Pancreas (tissue), 10 donors: ENCODE results near the gene DSC2. TPM values are rescaled to one million over a fixed set of nuclear protein-coding genes. Genes with fewer than 3 reads are reported as not detected.
"Not testable (repeated sequence)": the region's sequence is repeated elsewhere in the genome, so short reads cannot be mapped to it uniquely, and the experiment has no call there.

Source experiments
- ATAC-seq, 4 donors: fragments of 200-7000 bp; cut with Tn5 transposase; one replicate each; pipeline versions ENCODE4 v1.8.0 to v1.9.1; 2020; ENCODE audit warnings: mild to moderate bottlenecking in 4 of 4, moderate library complexity in 4 of 4
- DNase-seq, 6 donors: peaks; one replicate each; pipeline ENCODE4 v3.0.0-alpha.2; 2020
- FAIRE-seq: peaks from 2 replicates; lab custom pipeline; 2012; peaks lifted over from hg19 to GRCh38; lab: Jason Lieb, UNC
- H3K27ac ChIP-seq, 4 donors: fragments of 200-600 bp; sonication (generic); 1 replicate in 3 of 4; 2 replicates in 1 of 4; pipeline versions ENCODE4 v1.5.0 to v1.8.0; 2020
- H3K27me3 ChIP-seq, 4 donors: fragments of 200-600 bp; one replicate each; pipeline ENCODE4 v1.8.0; 2021
- H3K36me3 ChIP-seq, 3 donors: fragments of 200-600 bp; sonication (generic) in 1 of 3; one replicate each; pipeline versions ENCODE4 v1.5.0 to v1.8.0; 2020 to 2021
- H3K4me1 ChIP-seq, 3 donors: fragments of 200-600 bp; one replicate each; pipeline ENCODE4 v1.8.0; 2021
- H3K4me3 ChIP-seq, 4 donors: fragments of 200-600 bp; sonication (generic) in 2 of 4; one replicate each; pipeline versions ENCODE4 v1.5.0 to v1.8.0; 2020 to 2021
- H3K9me3 ChIP-seq, 4 donors: fragments of 200-600 bp; one replicate each; pipeline ENCODE4 v1.8.0; 2021
- WGBS, 2 donors: extraction: QIAGEN DNeasy Blood & Tissue Kit; methylation state at CpG; one replicate each; pipeline ENCODE4 v1.1.7; 2013; 5-methylcytosine and 5-hydroxymethylcytosine counted together
- intact Hi-C, 3 donors: fragments of 100-400 bp; cut with DNase I; formaldehyde crosslinking; loops; one replicate each; pipeline versions ENCODE4 v1.11.1 to v1.14.2; 2022
- polyA plus RNA-seq, 2 donors: library from polyadenylated mRNA; stranded (reverse); fragments of 200-250 nt; gene quantifications; one replicate each; pipeline ENCODE4 v1.2.3, GENCODE V29; 2013
- total RNA-seq, 6 donors: library from RNA; stranded (reverse); fragmentation: NEBNext Ultra II Directional in 4 of 6; extraction: Animal tissue kit (Norgen Biotek cat#: 25700) in 4 of 6; gene quantifications; one replicate each; pipeline versions ENCODE4 v1.2.1 to v1.2.4, GENCODE V29; 2021 to 2023
- TF ChIP-seq, protein P1 (sequence below), 4 donors: fragments of 200-600 bp; sonication (generic) in 3 of 4; IDR thresholded peaks; one replicate each; pipeline versions ENCODE4 v1.5.0 to v1.8.0; 2021; ENCODE audit warnings: antibody characterized with exemption in 4 of 4
- donor health status: healthy with polysubstance abuse.
- donor health status: DM: no; HTN: no; CAD: no; lungs with moderate emphysema.
- donor health status: DM: no; HTN: no; CAD: no.
- donor health status: control.
- donor health status: control.
- donor health status: Bipolar disorder and iron deficiency.
- donor health status: DM: yes; HTN: yes; CAD: no.
- donor health status: DM: no; HTN: no; CAD: no.
- donor health status: DM: no; HTN: no; CAD: no.
- donor health status: DM: yes; HTN: yes; CAD: no.

The DSC2 gene
- total and polyA plus RNA-seq, 8 donors: 2.7 to 30.3 (median 10.2) TPM

GRCh38 chr18:31138709-31139108, 36.5 kb upstream of the DSC2 start:
- no peak for FAIRE-seq
- WGBS, 2 donors: 71 to 85% methylated on average over 1 of the region's 1 CpG

DNA sequence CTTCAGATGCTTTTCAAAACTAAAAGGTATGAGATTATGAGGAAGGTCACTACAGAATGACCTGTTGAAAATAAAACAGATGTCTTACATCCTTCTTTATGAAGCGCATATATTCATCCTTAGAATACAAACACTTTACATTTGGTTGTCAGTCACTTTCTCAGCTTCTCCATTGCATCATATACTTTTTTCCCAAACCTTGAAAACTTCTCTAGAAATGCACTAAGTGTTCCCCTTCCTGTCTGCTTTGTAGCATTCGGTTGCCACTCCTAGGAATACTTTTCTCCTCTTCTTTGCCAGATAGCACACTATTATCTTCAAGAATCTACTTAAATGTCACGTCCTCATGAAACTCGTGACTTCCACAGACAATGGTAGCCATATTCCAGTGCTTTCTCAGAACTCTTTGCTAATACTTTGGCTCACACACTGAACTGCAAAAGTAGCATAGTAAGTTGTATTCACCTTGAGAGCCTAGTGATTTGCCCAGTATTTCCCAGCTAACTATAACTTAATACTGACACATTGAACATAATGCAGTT, 32.8 kb upstream of the DSC2 start:
- no peak for ATAC-seq
- H3K36me3 ChIP-seq: no peaks in the 10 kb centered on the region
- intact Hi-C loops: no loop called here
- TF ChIP-seq, protein P1, sequence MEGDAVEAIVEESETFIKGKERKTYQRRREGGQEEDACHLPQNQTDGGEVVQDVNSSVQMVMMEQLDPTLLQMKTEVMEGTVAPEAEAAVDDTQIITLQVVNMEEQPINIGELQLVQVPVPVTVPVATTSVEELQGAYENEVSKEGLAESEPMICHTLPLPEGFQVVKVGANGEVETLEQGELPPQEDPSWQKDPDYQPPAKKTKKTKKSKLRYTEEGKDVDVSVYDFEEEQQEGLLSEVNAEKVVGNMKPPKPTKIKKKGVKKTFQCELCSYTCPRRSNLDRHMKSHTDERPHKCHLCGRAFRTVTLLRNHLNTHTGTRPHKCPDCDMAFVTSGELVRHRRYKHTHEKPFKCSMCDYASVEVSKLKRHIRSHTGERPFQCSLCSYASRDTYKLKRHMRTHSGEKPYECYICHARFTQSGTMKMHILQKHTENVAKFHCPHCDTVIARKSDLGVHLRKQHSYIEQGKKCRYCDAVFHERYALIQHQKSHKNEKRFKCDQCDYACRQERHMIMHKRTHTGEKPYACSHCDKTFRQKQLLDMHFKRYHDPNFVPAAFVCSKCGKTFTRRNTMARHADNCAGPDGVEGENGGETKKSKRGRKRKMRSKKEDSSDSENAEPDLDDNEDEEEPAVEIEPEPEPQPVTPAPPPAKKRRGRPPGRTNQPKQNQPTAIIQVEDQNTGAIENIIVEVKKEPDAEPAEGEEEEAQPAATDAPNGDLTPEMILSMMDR (IDR thresholded peaks at IDR 0.05): no peak
- no peak for FAIRE-seq
- 78 to 88% methylated on average over 4 of the region's 4 CpGs for WGBS, 2 donors
- no peak overlapping the region for H3K4me3 ChIP-seq
- no peak overlapping the region for H3K27ac ChIP-seq
- no peaks in the 10 kb centered on the region for H3K4me1 ChIP-seq
- no peaks in the 10 kb centered on the region for H3K9me3 ChIP-seq
- DNase-seq: no peak
- no peaks in the 10 kb centered on the region for H3K27me3 ChIP-seq

More at GRCh38 chr18:31138709-31139108, 36.5 kb upstream of the DSC2 start:
- DNase-seq (no peak), ATAC-seq (no peak)
- intact Hi-C loops: no loop called here
- H3K4me1 ChIP-seq: no peaks in the 10 kb centered on the region
- H3K9me3 ChIP-seq: no peaks in the 10 kb centered on the region
- H3K27ac ChIP-seq: no peak overlapping the region
- H3K4me3 ChIP-seq: no peak overlapping the region
- TF ChIP-seq, protein P1 (IDR thresholded peaks at IDR 0.05): no peak
- no peaks in the 10 kb centered on the region for H3K36me3 ChIP-seq
- no peaks in the 10 kb centered on the region for H3K27me3 ChIP-seq

DNA sequence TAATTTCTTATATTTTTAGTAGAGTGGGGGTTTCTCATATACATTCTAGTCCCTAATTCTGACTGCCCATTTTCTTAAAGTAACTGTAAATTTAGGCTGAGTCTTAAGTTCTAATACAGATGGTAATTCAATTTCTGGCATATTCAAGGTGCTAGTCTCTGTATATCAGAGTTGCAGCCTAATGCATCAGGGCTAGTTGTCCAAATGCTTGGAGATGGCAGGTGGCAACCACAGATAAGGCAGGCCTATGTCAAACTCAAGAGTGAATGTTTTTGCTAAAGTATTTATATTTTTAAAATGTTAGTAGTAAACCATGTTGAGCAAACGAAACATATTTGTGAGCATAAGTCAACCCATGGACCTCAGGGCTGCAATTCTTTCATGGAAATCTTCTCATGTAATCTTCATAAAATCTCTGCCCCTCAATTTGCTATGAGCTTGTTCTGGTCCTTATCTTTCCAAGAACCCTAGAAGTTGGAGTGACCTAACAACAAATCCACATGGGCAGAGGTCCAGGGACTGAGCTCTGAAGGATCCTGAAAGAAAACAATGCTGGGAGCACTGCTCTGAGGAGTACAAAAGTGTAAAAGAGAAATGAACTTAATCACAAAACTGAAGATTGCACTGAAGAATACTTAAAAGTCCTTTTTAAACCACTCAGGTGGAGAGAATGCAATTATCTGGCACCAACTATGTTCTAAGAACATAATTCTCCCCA, 27.3 kb upstream of the DSC2 start:
- Histone ChIP-seq H3K4me1 (no peaks in the 10 kb centered on the region), H3K27me3 (no peaks in the 10 kb centered on the region), H3K4me3 (no peak overlapping the region), H3K9me3 (no peaks in the 10 kb centered on the region), H3K27ac (no peak overlapping the region), H3K36me3 (no peaks in the 10 kb centered on the region)
- intact Hi-C loops: no loop called here
- DNase-seq: no peak
- 66 to 81% methylated on average over 1 of the region's 1 CpG for WGBS, 2 donors
- FAIRE-seq: no peak
- TF ChIP-seq, protein P1 (IDR thresholded peaks at IDR 0.05): no peak
- ATAC-seq: no peak

GRCh38 chr18:31125878-31126277, 23.7 kb upstream of the DSC2 start:
- TF ChIP-seq, protein P1 (IDR thresholded peaks at IDR 0.05): no peak
- Histone ChIP-seq H3K36me3 (no peaks in the 10 kb centered on the region), H3K4me3 (no peak overlapping the region), H3K9me3 (no peaks in the 10 kb centered on the region), H3K27ac (no peak overlapping the region), H3K27me3 (no peaks in the 10 kb centered on the region), H3K4me1 (no peaks in the 10 kb centered on the region)
- intact Hi-C loops: no loop called here
- ATAC-seq (no peak), FAIRE-seq (no peak), DNase-seq (no peak)
- 65% methylated on average over 1 of the region's 1 CpG for WGBS, 2 donors

DNA sequence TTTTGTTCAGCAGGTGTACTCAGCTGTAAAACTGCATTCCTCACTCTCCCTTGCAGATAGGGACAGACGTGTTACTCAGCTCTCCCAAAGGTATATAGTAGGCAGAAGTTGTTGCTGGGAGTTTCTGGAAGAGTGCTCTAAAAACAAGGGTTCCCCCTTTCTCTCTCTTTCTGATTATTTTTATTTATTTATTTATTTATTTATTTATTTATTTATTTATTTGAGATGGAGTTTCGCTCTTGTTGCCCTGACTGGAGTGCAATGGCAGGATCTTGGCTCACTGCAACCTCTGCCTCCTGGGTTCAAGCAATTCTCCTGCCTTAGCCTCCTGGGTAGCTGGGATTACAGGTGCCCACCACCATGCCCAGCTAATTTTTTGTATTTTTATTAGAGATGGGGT, 20.9 kb upstream of the DSC2 start:
- H3K27me3 ChIP-seq, H3K27ac ChIP-seq, H3K9me3 ChIP-seq, intact Hi-C loops, FAIRE-seq, H3K4me3 ChIP-seq, DNase-seq, H3K36me3 ChIP-seq, H3K4me1 ChIP-seq, ATAC-seq: not testable (repeated sequence)
- WGBS, 2 donors: 78 to 79% methylated on average over 2 of the region's 2 CpGs
